Stimulated activated naive CD4-positive, alpha-beta T cell treated with Interleukin-2 at 50 U/mL for 16 hours (primary cell): ENCODE measurements around the gene C14orf93.
A peak's percentile ranks its signal among the peaks of the same experiment; 100 is the strongest.

ENCODE experiments used
- DNase-seq: peaks from one replicate; lab custom pipeline; 2025; lab: John Stamatoyannopoulos, UW

The C14orf93 gene

GRCh38 chr14:23009939-23010726 lies at the start of gene C14orf93:
TSS of gene C14orf93 (minus strand) at chr14:23010143. CDS start at chr14:22999023, 11,120 bp downstream.
- DNase-seq = peak; percentile 73

GRCh38 chr14:23058654-23059504 lies 48.9 kb upstream of the C14orf93 start:
- DNase-seq = no peak

GRCh38 chr14:23057757-23058653 lies 48.1 kb upstream of the C14orf93 start:
- no peak for DNase-seq

GRCh38 chr14:23056956-23057756 lies 47.2 kb upstream of the C14orf93 start, which contains the start of gene CDH24:
TSS of gene CDH24 (minus strand) at chr14:23057520. CDS start at chr14:23055733, 1,787 bp downstream.
- DNase-seq = no peak

- no peak for DNase-seq
Observed at GRCh38 chr14:23056145-23056955, 46.4 kb upstream of the C14orf93 start.

GRCh38 chr14:23055621-23056144 lies 45.7 kb upstream of the C14orf93 start:
- DNase-seq = no peak

- DNase-seq = no peak
Observed at GRCh38 chr14:23055147-23055550, 45.2 kb upstream of the C14orf93 start.

- DNase-seq = no peak
Observed at GRCh38 chr14:23054000-23054811, 44.3 kb upstream of the C14orf93 start.

- no peak for DNase-seq
Observed at GRCh38 chr14:23053426-23053825, 43.5 kb upstream of the C14orf93 start.

- no peak for DNase-seq
Observed at GRCh38 chr14:23052671-23053070, 42.7 kb upstream of the C14orf93 start.

- no peak for DNase-seq
Observed at GRCh38 chr14:23052182-23052623, 42.3 kb upstream of the C14orf93 start.

- no peak for DNase-seq
Observed at GRCh38 chr14:23051141-23052057, 41.5 kb upstream of the C14orf93 start.

GRCh38 chr14:23049011-23049410 lies 39.1 kb upstream of the C14orf93 start:
- DNase-seq = no peak

- no peak for DNase-seq
Observed at GRCh38 chr14:23047751-23048693, 38.1 kb upstream of the C14orf93 start.

GRCh38 chr14:23047034-23047634 lies 37.2 kb upstream of the C14orf93 start:
- no peak for DNase-seq
